ENCODE results near the gene YPEL4. TPM values are rescaled to one million over a fixed set of nuclear protein-coding genes. Genes with fewer than 3 reads are reported as not detected.

Gene YPEL4
- total RNA-seq, 1 experiment from 2014 or later = not detected

DNA sequence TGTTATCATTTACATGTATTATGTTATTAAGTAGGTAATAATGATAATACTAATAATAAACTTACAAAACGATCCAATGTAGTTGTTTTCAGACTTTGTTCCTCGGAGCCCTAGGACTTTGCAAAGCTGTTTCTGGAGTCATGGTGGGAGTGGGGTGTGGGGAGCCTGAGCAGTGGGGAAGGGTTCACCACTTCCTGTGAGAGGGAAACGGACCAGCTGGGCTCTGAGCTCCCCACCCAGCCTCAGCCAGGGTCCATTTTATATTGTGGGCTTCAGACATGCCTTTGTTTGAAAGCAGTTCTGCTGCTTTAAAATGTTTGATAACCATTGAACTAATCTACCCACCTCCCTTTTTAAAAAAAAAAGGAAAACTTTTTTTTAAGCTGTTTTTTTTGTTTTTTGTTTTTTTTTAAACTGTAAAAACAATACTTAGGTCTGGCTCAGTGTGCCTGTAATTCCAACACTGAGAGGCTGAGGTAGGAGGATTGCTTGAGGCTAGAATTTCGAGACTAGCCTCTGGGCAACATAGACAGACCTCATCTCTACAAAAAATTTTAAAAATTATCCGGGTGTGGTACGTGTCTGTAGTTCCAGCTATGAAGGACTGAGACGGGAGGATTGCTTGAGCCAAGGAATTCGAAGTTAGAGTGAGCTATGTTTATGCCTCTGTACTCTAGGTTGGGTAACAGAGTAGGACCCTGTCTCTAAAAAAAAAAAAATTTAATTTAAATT lies 45.2 kb downstream of the YPEL4 start:
- no peak for TF ChIP-seq EZH2 (IDR thresholded peaks at IDR 0.05; ENCODE audit: borderline replicate concordance, low read depth, low read length, poor library complexity, severe bottlenecking)
- TF ChIP-seq, protein P1, sequence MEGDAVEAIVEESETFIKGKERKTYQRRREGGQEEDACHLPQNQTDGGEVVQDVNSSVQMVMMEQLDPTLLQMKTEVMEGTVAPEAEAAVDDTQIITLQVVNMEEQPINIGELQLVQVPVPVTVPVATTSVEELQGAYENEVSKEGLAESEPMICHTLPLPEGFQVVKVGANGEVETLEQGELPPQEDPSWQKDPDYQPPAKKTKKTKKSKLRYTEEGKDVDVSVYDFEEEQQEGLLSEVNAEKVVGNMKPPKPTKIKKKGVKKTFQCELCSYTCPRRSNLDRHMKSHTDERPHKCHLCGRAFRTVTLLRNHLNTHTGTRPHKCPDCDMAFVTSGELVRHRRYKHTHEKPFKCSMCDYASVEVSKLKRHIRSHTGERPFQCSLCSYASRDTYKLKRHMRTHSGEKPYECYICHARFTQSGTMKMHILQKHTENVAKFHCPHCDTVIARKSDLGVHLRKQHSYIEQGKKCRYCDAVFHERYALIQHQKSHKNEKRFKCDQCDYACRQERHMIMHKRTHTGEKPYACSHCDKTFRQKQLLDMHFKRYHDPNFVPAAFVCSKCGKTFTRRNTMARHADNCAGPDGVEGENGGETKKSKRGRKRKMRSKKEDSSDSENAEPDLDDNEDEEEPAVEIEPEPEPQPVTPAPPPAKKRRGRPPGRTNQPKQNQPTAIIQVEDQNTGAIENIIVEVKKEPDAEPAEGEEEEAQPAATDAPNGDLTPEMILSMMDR (conservative IDR thresholded peaks at IDR 0.05; ENCODE audit: low read depth, low read length) = no peak
- peak; percentile 41 for DNase-seq (ENCODE audit: low spot score)
- no peaks in the 10 kb centered on the region for H3K9me3 ChIP-seq (ENCODE audit: low read depth, low read length, poor library complexity, severe bottlenecking)
- POLR2A ChIA-PET (ENCODE audit: low non-redundant PET) = interaction anchor here (1.0 kb wide), 1 partner anchor 35 kb away, joined by 4 read pairs; no protein-coding TSS in a partner anchor
- peaks cover 11% of the 10 kb centered on the region for H3K4me1 ChIP-seq (ENCODE audit: insufficient read depth, low read length, poor library complexity, severe bottlenecking)
- no peak overlapping the region for H3K4me3 ChIP-seq (ENCODE audit: low read depth, low read length, poor library complexity, severe bottlenecking)
- intact Hi-C loops (cut with micrococcal nuclease; ENCODE audit: unreplicated experiment) = no loop called here
- BruUV-seq (replicated peaks) = no TSS peak
- CTCF ChIA-PET = no interaction called here
- no peaks in the 10 kb centered on the region for H3K36me3 ChIP-seq (ENCODE audit: insufficient read depth, low read length, poor library complexity, severe bottlenecking)
- peaks cover under 1% of the 10 kb centered on the region for H3K27me3 ChIP-seq (replicated peaks; ENCODE audit: insufficient read depth, low read depth, low read length, poor library complexity)
- H3K27ac ChIP-seq (ENCODE audit: low read depth, low read length, poor library complexity, severe bottlenecking) = no peak overlapping the region

DNA sequence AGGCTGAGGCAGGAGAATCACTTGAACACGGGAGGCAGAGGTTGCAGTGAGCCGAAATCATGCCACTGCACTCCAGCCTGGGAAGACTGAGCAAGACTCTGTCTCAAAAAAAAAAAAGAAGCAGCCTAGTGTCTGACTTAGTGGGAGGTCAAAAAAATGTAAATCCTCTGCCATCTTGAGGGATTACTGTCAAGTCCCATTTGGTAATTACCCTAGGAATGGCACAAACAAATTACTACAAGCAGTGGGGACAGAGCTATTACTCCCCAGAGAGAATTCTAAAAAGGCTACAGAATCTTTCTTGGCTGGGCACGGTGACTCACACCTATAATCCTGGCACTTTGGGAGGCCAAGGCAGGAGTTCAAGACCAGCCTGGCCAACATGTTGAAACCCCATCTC lies 48.4 kb downstream of the YPEL4 start:
- ChIA-PET CTCF (no interaction called here), POLR2A (ENCODE audit: low non-redundant PET) (interaction anchor here (0.7 kb wide), 1 partner anchor 12 kb away, joined by 5 read pairs; no protein-coding TSS in a partner anchor)
- no TSS peak for BruUV-seq (replicated peaks)
- Histone ChIP-seq H3K4me3 (ENCODE audit: low read depth, low read length, poor library complexity, severe bottlenecking) (no peak overlapping the region), H3K9me3 (ENCODE audit: low read depth, low read length, poor library complexity, severe bottlenecking) (no peaks in the 10 kb centered on the region), H3K36me3 (ENCODE audit: insufficient read depth, low read length, poor library complexity, severe bottlenecking) (no peaks in the 10 kb centered on the region), H3K27ac (ENCODE audit: low read depth, low read length, poor library complexity, severe bottlenecking) (no peak overlapping the region), H3K4me1 (ENCODE audit: insufficient read depth, low read length, poor library complexity, severe bottlenecking) (peaks cover 23% of the 10 kb centered on the region), H3K27me3 (replicated peaks; ENCODE audit: insufficient read depth, low read depth, low read length, poor library complexity) (no peaks in the 10 kb centered on the region)
- TF ChIP-seq EZH2 (IDR thresholded peaks at IDR 0.05; ENCODE audit: borderline replicate concordance, low read depth, low read length, poor library complexity, severe bottlenecking) = no peak
- TF ChIP-seq, protein P1 (conservative IDR thresholded peaks at IDR 0.05; ENCODE audit: low read depth, low read length) = no peak
- peak; percentile 82 for DNase-seq (ENCODE audit: low spot score)
- intact Hi-C loops (cut with micrococcal nuclease; ENCODE audit: unreplicated experiment) = no loop called here

DNA sequence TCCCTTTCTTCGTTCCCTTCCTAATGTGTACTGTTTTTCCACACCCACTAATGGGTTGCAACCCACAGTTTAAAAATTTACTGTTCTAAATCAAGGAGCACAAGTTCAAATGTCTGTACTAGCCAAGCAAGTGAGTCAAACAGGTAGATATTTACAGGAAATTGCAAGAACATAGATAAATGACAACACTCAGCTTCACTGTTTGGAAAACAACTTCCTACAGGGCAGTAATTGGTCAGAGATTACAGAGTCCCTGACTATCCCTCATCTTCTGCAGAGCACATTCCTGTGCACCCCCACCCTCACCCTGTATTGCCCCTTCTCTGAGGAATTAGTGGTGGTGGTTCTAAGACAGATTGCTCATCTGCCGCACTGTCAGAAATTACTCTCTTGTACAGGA lies 50.3 kb downstream of the YPEL4 start:
- Histone ChIP-seq H3K4me3 (ENCODE audit: low read depth, low read length, poor library complexity, severe bottlenecking) (no peak overlapping the region), H3K36me3 (ENCODE audit: insufficient read depth, low read length, poor library complexity, severe bottlenecking) (no peaks in the 10 kb centered on the region), H3K9me3 (ENCODE audit: low read depth, low read length, poor library complexity, severe bottlenecking) (no peaks in the 10 kb centered on the region), H3K27me3 (replicated peaks; ENCODE audit: insufficient read depth, low read depth, low read length, poor library complexity) (no peaks in the 10 kb centered on the region), H3K4me1 (ENCODE audit: insufficient read depth, low read length, poor library complexity, severe bottlenecking) (peaks cover 23% of the 10 kb centered on the region), H3K27ac (ENCODE audit: low read depth, low read length, poor library complexity, severe bottlenecking) (no peak overlapping the region)
- intact Hi-C loops (cut with micrococcal nuclease; ENCODE audit: unreplicated experiment) = no loop called here
- no peak for TF ChIP-seq EZH2 (IDR thresholded peaks at IDR 0.05; ENCODE audit: borderline replicate concordance, low read depth, low read length, poor library complexity, severe bottlenecking)
- TF ChIP-seq, protein P1 (conservative IDR thresholded peaks at IDR 0.05; ENCODE audit: low read depth, low read length) = no peak
- CTCF ChIA-PET = no interaction called here
- no TSS peak for BruUV-seq (replicated peaks)
- no peak for DNase-seq (ENCODE audit: low spot score)
- POLR2A ChIA-PET (ENCODE audit: low non-redundant PET) = no interaction called here
